Tibial nerve (tissue), 3 donors: ENCODE data around the gene TNNC1.

Source experiments
- CTCF ChIP-seq, 5 experiments: fragments of 200-600 bp in 3 of 5; fragments of 450-650 bp in 2 of 5; sonication (generic) in 3 of 5; IDR thresholded peaks; one replicate each; pipeline ENCODE4 v1.5.1; 2016 to 2019; ENCODE audit warnings: antibody characterized with exemption in 5 of 5, mild to moderate bottlenecking in 3 of 5, moderate library complexity in 2 of 5
- POLR2A ChIP-seq, 2 donors: fragments of 450-650 bp; IDR thresholded peaks; one replicate each; pipeline ENCODE4 v1.6.1; 2017; ENCODE audit warnings: antibody characterized with exemption in 2 of 2, mild to moderate bottlenecking in 2 of 2, moderate library complexity in 2 of 2

DNA sequence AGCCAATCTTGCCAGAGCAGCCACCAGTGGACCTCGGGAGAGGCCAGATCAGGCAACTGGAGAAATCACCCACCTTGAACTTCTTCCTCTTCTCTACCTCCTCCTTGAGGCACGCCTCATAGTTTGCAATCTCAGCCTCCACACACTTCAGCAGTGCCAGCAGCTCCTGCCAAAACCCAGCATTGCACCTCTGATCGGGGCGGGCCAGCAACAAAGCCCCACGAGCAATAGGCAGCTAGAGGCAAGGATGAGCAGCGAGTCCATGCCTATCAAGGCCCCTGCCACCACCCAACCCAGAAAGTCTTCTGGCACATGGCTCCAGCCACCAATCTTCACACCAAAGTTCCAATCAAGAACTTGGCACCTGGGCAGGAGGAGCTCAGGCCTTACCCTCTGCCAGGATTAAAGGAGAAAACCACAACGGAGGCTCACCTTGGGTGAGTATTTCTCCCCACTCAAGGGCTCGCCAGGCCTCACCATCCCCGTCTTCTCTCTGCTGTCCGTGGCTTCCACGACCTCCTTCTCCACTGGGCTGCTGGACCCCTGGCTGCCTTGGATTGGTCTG, 51.1 kb downstream of the TNNC1 start:
- TF ChIP-seq CTCF (IDR thresholded peaks at IDR 0.05) = no peak
- TF ChIP-seq POLR2A (IDR thresholded peaks at IDR 0.05) = no peak
